ENCODE measurements around the gene GPR152.

DNA sequence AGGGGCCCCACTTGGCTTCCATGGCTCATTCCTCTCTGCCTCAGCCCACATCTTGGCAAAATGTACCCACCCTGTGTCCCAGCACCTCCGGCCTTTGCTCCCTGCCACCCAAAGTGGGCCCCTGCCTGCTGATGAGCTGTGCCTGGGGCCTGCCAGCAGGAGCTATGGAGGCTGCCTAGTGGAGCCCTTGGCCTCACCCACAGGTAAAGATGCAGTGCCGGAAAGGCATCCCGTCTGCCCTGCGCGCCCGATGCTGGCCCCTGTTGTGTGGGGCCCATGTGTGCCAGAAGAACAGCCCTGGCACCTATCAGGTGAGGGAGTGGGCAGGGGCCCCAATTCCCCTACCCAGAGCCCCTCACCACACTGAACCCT lies 47.3 kb downstream of the GPR152 start:
- TF ChIP-seq, protein P1, sequence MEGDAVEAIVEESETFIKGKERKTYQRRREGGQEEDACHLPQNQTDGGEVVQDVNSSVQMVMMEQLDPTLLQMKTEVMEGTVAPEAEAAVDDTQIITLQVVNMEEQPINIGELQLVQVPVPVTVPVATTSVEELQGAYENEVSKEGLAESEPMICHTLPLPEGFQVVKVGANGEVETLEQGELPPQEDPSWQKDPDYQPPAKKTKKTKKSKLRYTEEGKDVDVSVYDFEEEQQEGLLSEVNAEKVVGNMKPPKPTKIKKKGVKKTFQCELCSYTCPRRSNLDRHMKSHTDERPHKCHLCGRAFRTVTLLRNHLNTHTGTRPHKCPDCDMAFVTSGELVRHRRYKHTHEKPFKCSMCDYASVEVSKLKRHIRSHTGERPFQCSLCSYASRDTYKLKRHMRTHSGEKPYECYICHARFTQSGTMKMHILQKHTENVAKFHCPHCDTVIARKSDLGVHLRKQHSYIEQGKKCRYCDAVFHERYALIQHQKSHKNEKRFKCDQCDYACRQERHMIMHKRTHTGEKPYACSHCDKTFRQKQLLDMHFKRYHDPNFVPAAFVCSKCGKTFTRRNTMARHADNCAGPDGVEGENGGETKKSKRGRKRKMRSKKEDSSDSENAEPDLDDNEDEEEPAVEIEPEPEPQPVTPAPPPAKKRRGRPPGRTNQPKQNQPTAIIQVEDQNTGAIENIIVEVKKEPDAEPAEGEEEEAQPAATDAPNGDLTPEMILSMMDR (IDR thresholded peaks at IDR 0.05) = no peak
- no peak for TF ChIP-seq ZFX (IDR thresholded peaks at IDR 0.05; ENCODE audit: borderline replicate concordance)
